ENCODE measurements around the gene SUSD3. TPM values are rescaled to one million over a fixed set of nuclear protein-coding genes. Genes with fewer than 3 reads are reported as not detected.

SUSD3 gene
- total and polyA plus RNA-seq, 2 of the 8 experiments (the other 6 are each of a cell fraction or from before 2014, with no cell fraction given) = 5.5 to 35.4 TPM

DNA sequence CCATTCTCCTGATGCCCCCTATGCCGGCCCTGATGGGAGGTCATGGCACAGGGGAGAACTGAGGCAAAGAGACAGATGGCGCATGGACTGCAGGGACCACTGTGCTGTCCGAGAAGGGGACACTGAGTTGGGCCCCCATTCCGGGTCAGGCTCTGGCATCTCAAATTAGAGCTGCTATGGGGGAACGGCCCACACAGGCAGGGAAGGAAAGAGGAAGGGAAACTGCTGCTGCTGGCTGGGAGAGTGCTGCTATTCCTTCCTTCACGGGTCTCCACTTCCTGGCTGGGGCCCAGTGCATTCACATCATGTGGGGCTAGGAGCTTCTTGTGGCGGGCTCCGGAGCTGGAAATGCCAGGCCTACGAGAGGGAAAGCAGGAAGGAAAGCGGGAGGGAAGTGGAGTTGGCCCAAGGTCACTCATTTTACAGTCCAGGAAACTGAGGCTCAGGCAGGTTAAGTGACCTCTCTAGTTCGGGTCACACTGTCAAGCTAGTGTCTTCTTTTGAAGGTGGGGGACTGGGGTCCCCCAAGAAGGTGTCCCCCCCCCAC is 36.2 kb downstream of the SUSD3 start:
- H3K9ac ChIP-seq (replicated peaks in 1 of 4; ENCODE audit: extremely low read depth in 1 of 4, low read depth in 3 of 4, low read length in 3 of 4) = peak overlapping the region in 1 of 4 experiments; percentile 69; a peak in 3 of 7 replicates
- peak overlapping the region; percentile 93 for H4K91ac ChIP-seq (replicated peaks; ENCODE audit: insufficient read length, low read length)
- peak overlapping the region; percentile 40; the same call in 1 of the 2 replicates for H2AK5ac ChIP-seq (ENCODE audit: low read depth, low read length)
- 78% methylated on average over 10 of the region's 11 CpGs; no CpG with 5 or more reads in 1 of the 2 experiments for WGBS, 2 experiments (ENCODE audit: extremely low coverage in 1 of 2, insufficient coverage in 1 of 2, insufficient read length in 1 of 2, insufficient replicate concordance in 2 of 2, low coverage in 1 of 2, low lambda C conversion rate in 2 of 2, missing lambda C conversion rate in 1 of 2)
- peaks cover 0 to 13% (median 7%) of the 10 kb centered on the region in 4 experiments; a peak in 4 of 7 replicates for H3K4me1 ChIP-seq (replicated peaks in 1 of 4; ENCODE audit: control insufficient read depth in 3 of 4, insufficient read depth in 4 of 4, low read length in 3 of 4)
- no peak overlapping the region for H3K56ac ChIP-seq (replicated peaks; ENCODE audit: insufficient read length, low read depth, low read length)
- H3K23me2 ChIP-seq (ENCODE audit: low read depth, low read length) = peaks cover 12% of the 10 kb centered on the region
- peak overlapping the region; percentile 73; the same call in 1 of the 2 replicates for H3K27ac ChIP-seq (ENCODE audit: low read depth, low read length)
- H3K36me3 ChIP-seq (ENCODE audit: control insufficient read depth in 2 of 4, insufficient read depth in 4 of 4, low read length in 3 of 4) = no peaks in the 10 kb centered on the region
- H3K14ac ChIP-seq (ENCODE audit: insufficient read length) = no peak overlapping the region
- H2BK12ac ChIP-seq (ENCODE audit: low read depth, low read length) = no peak overlapping the region
- no peak for DNase-seq (ENCODE audit: low read depth in 1 of 2, low spot score in 2 of 2)
- peak overlapping the region; percentile 88 for H2BK5ac ChIP-seq (ENCODE audit: low read depth, low read length)
- no peak overlapping the region for H3K23ac ChIP-seq (ENCODE audit: insufficient read length)
- H2BK20ac ChIP-seq (ENCODE audit: low read length) = no peak overlapping the region
- peak overlapping the region; percentile 96; the same call in 1 of the 2 replicates for H4K8ac ChIP-seq (ENCODE audit: extremely low read depth, insufficient read depth, low read length)
- TF ChIP-seq CHD2 (IDR thresholded peaks at IDR 0.05; ENCODE audit: low read length) (no peak), BCL11A (IDR thresholded peaks at IDR 0.05; ENCODE audit: low read depth in 2 of 2, low read length in 2 of 2) (no peak), EZH2 (IDR thresholded peaks at IDR 0.05; ENCODE audit: low read depth, low read length, severe bottlenecking) (no peak), CEBPB (IDR thresholded peaks at IDR 0.05; ENCODE audit: low read depth, low read length) (no peak), YY1 (IDR thresholded peaks at IDR 0.05; ENCODE audit: low read depth, low read length) (no peak), TCF12 (IDR thresholded peaks at IDR 0.05; ENCODE audit: low read depth, low read length) (no peak), MAFK (IDR thresholded peaks at IDR 0.05; ENCODE audit: low read depth, low read length) (no peak), KDM5A (IDR thresholded peaks at IDR 0.05; ENCODE audit: low read length) (no peak), RXRA (IDR thresholded peaks at IDR 0.05; ENCODE audit: insufficient read depth, low read depth, low read length) (no peak), POLR2A (IDR thresholded peaks at IDR 0.05; ENCODE audit: control extremely low read depth in 1 of 2, low read depth in 2 of 2, low read length in 2 of 2) (no peak)
- H3K18ac ChIP-seq (ENCODE audit: extremely low read depth, low read length) = peak overlapping the region; percentile 38; the same call in 1 of the 2 replicates
- H3K4ac ChIP-seq (replicated peaks; ENCODE audit: insufficient read length, low read depth, low read length) = peak overlapping the region; percentile 98
- H2AFZ ChIP-seq (ENCODE audit: low read length) = no peak overlapping the region
- no peaks in the 10 kb centered on the region for H3K9me3 ChIP-seq (ENCODE audit: insufficient read depth in 2 of 2, low read depth in 1 of 2, low read length in 1 of 2)
- H2BK15ac ChIP-seq (ENCODE audit: low read length) = no peak overlapping the region
- peaks cover 0 to 4% of the 10 kb centered on the region in 2 experiments for H4K20me1 ChIP-seq (replicated peaks in 1 of 2; ENCODE audit: control insufficient read depth in 1 of 2, insufficient read depth in 2 of 2, low read length in 2 of 2)
- ChIA-PET POLR2A (ENCODE audit: partially characterized antibody) (interaction anchor here (1.0 kb wide), 1 partner anchor 86 kb away, joined by 4 read pairs; no protein-coding TSS in a partner anchor), CTCF (ENCODE audit: partially characterized antibody) (no interaction called here)
- H3K4me2 ChIP-seq (ENCODE audit: insufficient read depth in 1 of 2, low read depth in 2 of 2, low read length in 2 of 2) = peak overlapping the region; percentile 45 to 66
- no peak overlapping the region for H4K5ac ChIP-seq (ENCODE audit: insufficient read length, low read depth, low read length)
- FAIRE-seq = no peak
- H2BK120ac ChIP-seq (replicated peaks; ENCODE audit: low read depth, low read length) = no peak overlapping the region
- H3K4me3 ChIP-seq (ENCODE audit: extremely low read depth in 1 of 4, insufficient read depth in 2 of 4, low read depth in 3 of 4, low read length in 4 of 4) = peak overlapping the region; percentile 28 to 59 (median 34); a peak in 7 of 8 replicates
- no peaks in the 10 kb centered on the region; a peak in 1 of 7 replicates for H3K27me3 ChIP-seq (replicated peaks in 1 of 4; ENCODE audit: control insufficient read depth in 3 of 4, extremely low read depth in 1 of 4, insufficient read depth in 3 of 4, low read length in 3 of 4)
- H3K79me1 ChIP-seq (ENCODE audit: low read depth, low read length) = no peaks in the 10 kb centered on the region
- 0 out of 4 replicates have a peak, but pooled peaks cover 0 to 3% of the 10 kb centered on the region in 2 experiments for H3K79me2 ChIP-seq (ENCODE audit: control insufficient read depth in 1 of 2, insufficient read depth in 2 of 2, low read length in 2 of 2)

Measured in H1 (cell line).